ENCODE data around the gene NKX1-1. TPM values are rescaled to one million over a fixed set of nuclear protein-coding genes. Genes with fewer than 3 reads are reported as not detected.

Gene NKX1-1
- total RNA-seq, 2 donors from 2014 or later: not detected

DNA sequence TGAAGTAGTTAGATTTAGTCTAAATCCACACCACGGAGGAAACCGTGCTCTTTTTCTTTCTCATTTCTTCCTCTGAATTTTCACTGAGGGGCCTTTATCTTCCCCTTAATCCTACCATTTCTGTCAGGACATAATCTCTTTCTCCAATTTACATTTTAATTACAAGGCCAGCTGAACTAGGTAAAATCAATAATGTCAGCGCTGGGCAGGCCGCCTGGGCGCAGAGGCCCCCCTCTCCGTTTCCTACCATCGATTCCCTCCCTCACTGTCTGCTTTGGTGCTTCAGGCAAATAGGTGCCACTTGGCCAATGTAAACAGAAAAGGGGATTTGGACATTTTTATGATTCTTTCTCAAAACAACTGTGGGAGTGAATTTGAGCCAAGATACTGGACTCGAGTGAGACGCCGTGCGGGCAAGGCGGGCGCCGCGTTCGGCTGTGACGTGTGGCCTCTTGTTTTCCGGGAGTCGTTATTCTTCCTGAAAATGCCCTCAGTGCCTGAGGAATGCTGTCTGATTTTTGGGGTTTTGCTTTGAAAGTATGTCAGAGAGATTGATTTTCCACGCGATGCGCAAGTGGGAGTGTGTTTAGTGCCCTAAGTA lies 36.7 kb downstream of the NKX1-1 start:
- intact Hi-C loops (cut with DNase I): no loop called here
- TF ChIP-seq, protein P1, sequence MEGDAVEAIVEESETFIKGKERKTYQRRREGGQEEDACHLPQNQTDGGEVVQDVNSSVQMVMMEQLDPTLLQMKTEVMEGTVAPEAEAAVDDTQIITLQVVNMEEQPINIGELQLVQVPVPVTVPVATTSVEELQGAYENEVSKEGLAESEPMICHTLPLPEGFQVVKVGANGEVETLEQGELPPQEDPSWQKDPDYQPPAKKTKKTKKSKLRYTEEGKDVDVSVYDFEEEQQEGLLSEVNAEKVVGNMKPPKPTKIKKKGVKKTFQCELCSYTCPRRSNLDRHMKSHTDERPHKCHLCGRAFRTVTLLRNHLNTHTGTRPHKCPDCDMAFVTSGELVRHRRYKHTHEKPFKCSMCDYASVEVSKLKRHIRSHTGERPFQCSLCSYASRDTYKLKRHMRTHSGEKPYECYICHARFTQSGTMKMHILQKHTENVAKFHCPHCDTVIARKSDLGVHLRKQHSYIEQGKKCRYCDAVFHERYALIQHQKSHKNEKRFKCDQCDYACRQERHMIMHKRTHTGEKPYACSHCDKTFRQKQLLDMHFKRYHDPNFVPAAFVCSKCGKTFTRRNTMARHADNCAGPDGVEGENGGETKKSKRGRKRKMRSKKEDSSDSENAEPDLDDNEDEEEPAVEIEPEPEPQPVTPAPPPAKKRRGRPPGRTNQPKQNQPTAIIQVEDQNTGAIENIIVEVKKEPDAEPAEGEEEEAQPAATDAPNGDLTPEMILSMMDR (IDR thresholded peaks at IDR 0.05): no peak
- Histone ChIP-seq H3K4me3 (no peak overlapping the region), H3K9me3 (no peaks in the 10 kb centered on the region), H3K36me3 (no peaks in the 10 kb centered on the region), H3K27ac (no peak overlapping the region), H3K4me1 (no peaks in the 10 kb centered on the region), H3K27me3 (no peaks in the 10 kb centered on the region), H3K9ac (ENCODE audit: low read depth in 2 of 2, low read length in 2 of 2) (no peak overlapping the region)
- DNase-seq: no peak

DNA sequence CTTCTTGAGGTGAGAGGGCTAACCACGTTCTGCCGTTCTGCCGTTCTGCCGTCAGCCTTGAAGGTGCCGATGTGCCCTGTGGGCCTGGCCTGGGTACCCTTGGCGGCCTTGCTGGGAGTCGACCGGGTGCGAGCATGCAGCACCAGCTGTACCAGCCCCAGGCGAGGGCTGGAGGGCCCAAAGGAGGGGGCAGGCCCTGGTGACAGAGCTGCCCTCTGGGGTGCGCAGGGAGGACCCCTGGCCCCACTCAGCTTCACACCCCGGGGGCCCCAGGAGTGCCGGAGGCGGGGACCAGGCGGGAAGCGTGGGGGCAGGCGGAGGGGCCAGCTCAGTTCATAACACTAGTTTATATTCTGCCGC lies 37.2 kb downstream of the NKX1-1 start:
- DNase-seq: no peak
- Histone ChIP-seq H3K27me3 (no peaks in the 10 kb centered on the region), H3K36me3 (no peaks in the 10 kb centered on the region), H3K9ac (ENCODE audit: low read depth in 2 of 2, low read length in 2 of 2) (no peak overlapping the region), H3K9me3 (no peaks in the 10 kb centered on the region), H3K27ac (no peak overlapping the region), H3K4me3 (no peak overlapping the region), H3K4me1 (no peaks in the 10 kb centered on the region)
- TF ChIP-seq, protein P1 (IDR thresholded peaks at IDR 0.05): no peak
- intact Hi-C loops (cut with DNase I): no loop called here

DNA sequence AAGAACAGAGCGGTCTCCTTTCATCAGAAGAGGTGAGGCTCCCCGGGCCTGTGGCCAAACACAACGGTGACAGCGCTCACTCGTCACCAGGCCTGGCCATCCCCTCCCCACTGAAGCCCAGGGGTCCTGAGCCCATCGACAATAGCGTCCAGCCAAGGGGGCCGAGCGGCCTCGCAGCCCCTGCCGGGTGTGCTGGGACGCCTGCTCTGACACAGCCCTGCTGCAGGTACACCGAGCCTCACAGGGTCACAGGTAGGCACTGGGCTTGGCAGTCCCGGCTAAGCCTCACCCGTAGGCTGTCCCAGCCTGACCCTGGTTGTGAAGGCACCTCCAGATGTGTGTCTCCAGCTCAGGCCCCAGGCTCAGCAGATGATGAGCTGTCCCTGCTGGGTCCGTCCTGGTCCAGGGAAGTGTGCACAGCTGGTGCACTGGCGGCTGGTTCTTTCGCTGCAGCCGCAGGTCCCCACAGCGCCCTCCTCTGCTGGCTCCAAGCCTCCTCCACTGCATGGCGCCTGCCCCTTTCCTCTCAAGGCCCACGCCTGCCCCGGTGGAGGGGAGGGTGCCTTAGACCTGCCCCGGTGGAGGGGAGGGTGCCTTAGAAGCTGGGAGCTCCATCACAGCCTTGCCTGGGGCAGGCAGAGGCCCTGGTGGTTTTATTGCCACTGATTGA lies 37.7 kb downstream of the NKX1-1 start:
- Histone ChIP-seq H3K9ac (ENCODE audit: low read depth in 2 of 2, low read length in 2 of 2) (no peak overlapping the region), H3K4me1 (no peaks in the 10 kb centered on the region), H3K36me3 (no peaks in the 10 kb centered on the region), H3K4me3 (no peak overlapping the region), H3K27ac (no peak overlapping the region), H3K9me3 (no peaks in the 10 kb centered on the region), H3K27me3 (no peaks in the 10 kb centered on the region)
- intact Hi-C loops (cut with DNase I): no loop called here
- DNase-seq: no peak
- TF ChIP-seq, protein P1 (IDR thresholded peaks at IDR 0.05): no peak

DNA sequence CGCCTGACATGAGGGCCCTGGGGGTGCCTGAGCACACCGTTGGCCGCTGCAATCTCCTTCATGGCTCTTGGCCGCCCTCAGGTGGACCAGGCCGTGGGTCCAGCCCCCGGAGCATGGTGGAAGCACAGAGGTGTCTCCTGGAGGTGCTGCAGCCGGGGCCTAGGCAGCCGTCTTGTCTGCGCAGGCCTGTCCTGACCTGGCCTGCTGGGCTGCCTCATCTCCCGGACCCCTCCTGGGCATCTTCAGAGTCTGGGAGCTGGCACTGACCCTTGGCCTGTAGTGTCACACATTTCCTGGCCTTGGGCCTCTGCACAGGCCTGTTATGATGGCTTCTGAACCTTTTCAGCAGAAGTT lies 38.3 kb downstream of the NKX1-1 start:
- TF ChIP-seq, protein P1 (IDR thresholded peaks at IDR 0.05): no peak
- Histone ChIP-seq H3K27ac (no peak overlapping the region), H3K4me3 (no peak overlapping the region), H3K9me3 (no peaks in the 10 kb centered on the region), H3K4me1 (no peaks in the 10 kb centered on the region), H3K36me3 (no peaks in the 10 kb centered on the region), H3K27me3 (no peaks in the 10 kb centered on the region), H3K9ac (ENCODE audit: low read depth in 2 of 2, low read length in 2 of 2) (no peak overlapping the region)
- intact Hi-C loops (cut with DNase I): no loop called here
- no peak for DNase-seq

DNA sequence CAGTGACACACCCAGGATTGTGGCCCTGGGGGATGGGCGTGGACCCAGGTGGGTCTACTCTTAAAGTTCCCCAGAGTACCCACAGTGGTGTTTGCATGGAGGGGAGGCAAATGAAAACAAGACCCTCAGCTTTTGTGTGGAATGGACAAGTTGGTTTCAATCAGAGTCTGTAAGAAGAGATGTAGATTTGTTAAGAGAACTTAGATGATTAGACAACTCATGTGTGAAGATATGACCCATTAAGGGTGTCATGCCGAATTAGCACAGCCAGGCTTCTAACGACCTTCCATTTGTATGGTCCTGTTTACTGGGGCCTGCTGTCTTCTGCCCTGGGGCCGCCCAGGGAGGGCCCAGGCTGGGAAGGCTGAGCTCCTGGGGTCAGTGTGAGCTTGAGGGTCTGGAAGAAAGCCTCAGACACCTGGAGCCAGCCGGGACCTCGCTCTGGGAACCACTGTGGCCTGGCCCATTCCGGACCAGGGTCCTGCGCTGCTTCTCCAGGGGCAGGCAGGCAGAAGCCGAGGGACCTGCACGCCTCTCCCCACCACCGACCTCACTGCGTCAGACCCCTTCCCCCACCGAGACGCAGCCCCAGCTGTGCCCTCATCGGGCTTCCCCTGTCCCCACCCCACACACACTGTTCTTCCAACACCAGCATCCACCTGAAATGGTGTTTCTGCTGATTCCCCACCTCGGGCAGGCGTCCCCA lies 38.9 kb downstream of the NKX1-1 start:
- Histone ChIP-seq H3K36me3 (no peaks in the 10 kb centered on the region), H3K4me3 (no peak overlapping the region), H3K9me3 (no peaks in the 10 kb centered on the region), H3K27ac (no peak overlapping the region), H3K27me3 (no peaks in the 10 kb centered on the region), H3K9ac (ENCODE audit: low read depth in 2 of 2, low read length in 2 of 2) (no peak overlapping the region), H3K4me1 (no peaks in the 10 kb centered on the region)
- intact Hi-C loops (cut with DNase I): no loop called here
- TF ChIP-seq, protein P1 (IDR thresholded peaks at IDR 0.05): no peak
- no peak for DNase-seq
